Activated CD4-positive, alpha-beta T cell treated with anti-CD3 and anti-CD28 coated beads, Interleukin-10, Interleukin-2, amounts not matched to agents 100 ng/mL and 50 ng/mL, durations not matched to agents 16 hours and 8 hours (primary cell): ENCODE results near the gene LZTR1.
"Not testable (repeated sequence)": the region's sequence is repeated elsewhere in the genome, so short reads cannot be mapped to it uniquely, and the experiment has no call there.

ENCODE experiments used
- DNase-seq: peaks from one replicate; pipeline ENCODE4 v3.0.0-alpha.2; 2020

The LZTR1 gene

DNA sequence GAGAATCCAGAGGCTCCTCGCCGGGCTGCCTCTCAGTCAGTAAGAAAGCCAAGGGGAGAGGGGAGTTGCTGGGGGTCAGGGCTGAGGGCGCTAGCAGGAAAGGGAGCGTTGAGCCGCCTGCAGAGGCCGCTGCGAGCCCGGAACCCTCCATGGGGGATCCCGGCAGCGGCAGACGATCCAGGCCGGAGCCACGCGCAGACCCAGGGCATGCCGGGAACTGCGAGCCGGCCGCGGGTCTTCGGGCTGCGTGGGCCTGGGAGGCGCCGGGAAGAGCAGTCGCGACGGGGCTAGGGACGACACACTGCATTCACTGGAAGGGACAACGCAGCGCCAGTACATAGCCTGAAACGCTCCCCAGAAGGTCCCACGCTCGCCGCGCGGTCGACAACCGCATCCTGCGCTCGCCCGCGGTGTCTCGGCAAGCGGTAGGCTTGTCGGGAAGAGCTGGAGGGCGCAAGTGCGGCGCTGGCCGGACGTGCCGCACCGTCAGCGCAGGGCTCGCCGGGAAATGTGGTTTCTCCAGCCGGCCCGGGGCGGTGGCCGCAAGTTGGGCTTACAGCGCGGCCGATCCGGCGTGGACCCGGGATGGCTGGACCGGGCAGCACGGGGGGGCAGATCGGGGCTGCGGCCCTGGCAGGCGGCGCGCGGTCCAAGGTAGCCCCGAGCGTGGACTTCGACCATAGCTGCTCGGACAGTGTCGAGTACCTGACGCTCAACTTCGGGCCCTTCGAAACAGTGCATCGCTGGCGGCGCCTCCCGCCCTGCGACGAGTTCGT is at the start of gene LZTR1:
TSS of gene LZTR1 (plus strand) at position 511 of the 776 bp plus-strand sequence. CDS start at position 586, 75 bp downstream.
- peak; percentile 82 for DNase-seq

DNA sequence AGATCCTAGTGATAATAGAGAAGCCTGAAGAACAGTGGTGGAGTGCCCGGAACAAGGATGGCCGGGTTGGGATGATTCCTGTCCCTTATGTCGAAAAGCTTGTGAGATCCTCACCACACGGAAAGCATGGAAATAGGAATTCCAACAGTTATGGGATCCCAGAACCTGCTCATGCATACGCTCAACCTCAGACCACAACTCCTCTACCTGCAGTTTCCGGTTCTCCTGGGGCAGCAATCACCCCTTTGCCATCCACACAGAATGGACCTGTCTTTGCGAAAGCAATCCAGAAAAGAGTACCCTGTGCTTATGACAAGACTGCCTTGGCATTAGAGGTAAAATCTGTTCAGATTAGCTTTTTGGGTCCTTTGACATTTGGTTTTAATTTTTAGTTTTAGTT is 48.2 kb upstream of the LZTR1 start:
- no peak for DNase-seq

DNA sequence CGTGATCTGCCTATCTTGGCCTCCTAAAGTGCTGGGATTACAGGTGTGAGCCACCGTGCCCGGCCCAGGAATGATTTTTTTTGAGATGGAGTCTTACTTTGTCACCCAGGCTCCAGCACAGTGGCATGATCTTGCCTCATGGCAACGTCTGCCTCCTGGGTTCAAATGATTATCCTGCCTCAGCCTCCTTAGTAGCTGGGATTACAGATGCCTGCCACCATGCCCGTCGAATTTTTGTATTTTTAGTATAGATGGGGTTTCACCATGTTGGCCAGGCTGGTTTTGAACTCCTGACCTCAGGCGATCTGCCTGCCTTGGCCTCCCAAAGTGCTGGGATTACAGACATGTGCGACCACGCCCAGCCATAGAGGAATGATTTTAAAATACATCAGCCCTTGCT is 47.0 kb upstream of the LZTR1 start:
- DNase-seq: not testable (repeated sequence)

DNA sequence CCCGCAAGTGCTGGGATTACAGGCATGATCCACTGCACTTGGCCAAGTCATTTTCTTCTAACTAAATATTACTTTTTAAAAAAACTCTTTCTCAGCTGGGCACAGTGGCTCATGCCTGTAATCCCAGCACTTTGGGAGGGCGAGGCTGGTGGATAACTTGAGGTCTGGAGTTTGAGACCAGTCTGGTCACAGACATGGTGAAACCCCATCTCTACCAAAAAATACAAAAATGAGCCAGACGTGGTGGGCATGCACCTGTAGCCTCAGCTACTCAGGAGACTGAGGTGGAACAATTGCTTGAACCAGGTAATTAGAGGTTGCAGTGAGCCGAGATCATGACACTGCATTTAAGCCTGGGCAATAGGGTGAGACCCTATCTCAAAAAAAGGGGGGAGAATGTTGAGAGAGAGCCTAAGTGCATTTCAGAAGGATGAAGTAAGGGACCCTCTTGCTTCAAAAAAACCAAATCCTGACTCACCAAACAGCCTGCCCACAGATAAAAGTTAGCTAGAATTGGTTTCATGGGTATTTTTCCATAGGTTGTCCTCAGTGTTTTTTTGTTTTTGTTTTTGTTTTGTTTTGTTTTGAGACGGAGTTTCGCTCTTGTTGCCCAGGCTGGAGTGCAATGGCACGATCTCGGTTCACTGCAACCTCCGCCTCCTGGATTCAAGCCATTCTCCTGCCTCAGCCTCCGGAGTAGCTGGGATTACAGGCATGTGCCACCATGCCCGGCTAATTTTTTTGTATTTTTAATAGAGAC is 46.1 kb upstream of the LZTR1 start:
- DNase-seq: not testable (repeated sequence)

DNA sequence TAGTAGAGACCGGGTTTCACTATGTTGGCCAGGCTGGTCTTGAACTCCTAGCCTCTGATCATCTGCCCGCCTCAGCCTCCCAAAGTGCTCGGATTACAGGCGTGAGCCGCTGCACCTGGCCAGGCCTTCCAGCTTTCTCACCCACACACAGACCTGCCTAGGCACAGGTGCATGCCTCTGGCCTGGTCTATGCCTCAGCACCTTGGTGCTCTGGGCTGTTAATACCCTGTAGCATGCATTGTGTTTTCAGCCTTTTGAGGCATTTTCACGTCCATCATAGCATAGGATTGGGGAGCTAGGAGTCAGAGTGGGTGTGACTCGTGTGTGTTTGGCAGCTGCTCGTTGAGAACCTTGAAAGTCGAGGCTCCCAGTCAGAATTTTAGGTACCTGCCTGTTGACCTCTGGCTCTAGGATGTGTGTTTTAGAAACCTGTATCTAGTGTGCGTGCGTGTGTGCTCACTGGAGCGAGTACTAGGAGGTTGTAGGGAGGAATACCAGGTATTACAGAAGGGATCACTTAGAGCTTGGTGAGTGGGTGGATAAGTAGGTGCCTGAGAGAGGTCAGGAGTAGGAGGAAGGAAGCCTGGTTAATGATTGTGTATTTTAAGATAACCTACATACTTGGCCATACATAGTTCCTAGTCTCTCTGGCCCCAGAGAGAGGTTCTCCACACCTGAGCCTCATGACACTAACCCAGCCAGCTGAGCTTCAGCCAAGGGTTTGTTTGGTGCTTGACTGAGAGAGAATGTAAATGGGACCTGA is 44.9 kb upstream of the LZTR1 start:
- DNase-seq: no peak

DNA sequence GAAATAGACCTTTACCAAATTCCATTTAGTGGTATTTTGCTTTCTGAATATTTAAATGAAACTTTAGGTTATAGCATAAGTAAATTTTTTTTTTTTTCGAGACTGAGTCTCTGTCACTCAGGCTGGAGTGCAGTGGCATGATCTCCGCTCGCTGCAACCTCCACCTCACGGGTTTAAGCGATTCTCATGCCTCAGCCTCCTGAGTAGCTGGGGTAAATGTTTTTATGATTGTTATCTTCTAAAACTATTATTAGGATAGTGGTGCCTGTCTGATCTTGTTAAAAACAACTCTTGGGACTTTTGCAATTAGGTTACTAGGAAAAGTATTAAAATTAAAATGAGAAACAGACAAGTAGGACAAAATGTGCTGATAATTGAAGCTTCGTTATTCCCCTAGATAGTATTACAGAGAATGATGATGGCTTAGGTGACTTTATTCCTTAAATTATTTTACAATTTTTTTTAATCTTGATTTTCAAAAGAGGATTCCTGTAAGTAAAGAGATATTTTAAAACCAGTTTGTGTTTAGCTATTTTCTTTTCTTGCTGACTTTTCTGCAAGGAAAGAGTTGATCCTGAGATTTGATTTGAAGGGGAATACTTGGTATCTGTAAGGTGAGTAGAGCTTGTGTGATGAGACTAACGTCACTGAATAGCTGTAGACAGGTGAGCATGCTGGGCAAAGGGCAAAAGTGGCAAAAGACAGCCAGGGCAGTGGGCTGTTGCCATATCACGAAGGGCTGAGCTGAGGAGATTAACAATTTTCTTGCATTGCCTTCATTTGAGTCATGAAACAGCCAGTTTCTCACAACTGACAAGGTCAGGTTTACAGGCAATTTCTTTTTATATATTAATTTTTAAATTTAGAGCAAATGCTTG is 44.1 kb upstream of the LZTR1 start:
- no peak for DNase-seq

DNA sequence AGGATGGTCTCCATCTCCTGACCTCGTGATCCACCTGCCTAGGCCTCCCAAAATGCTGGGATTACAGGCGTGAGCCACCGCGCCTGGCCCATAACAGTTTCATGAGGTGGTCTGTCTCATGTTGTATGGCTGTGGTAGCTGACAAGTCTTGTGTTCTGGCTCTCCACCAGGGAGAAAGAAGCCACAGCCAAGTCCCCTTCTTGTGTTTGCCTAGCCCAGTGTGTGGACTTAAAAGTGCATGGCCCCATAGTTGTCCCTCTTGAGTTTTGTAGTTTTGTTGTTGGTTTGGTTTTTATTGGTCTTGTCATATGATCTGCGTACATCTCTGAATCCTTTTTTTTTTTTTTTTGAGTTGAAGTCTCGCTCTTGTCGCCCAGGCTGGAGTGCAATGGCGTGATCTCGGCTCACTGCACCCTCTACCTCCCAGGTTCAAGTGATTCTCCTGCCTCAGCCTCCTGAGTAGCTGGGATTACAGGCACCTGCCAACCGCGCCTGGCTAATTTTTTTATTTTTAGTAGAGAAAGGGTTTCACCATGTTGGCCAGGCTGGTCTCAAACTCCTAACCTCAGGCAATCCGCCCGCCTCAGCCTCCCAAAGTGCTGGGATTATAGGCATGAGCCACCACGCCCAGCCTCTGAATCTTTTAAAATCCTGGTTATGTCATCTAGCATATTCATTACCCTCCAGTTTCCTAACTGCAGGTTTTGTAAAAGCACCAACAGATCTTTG is 42.5 kb upstream of the LZTR1 start:
- not testable (repeated sequence) for DNase-seq

DNA sequence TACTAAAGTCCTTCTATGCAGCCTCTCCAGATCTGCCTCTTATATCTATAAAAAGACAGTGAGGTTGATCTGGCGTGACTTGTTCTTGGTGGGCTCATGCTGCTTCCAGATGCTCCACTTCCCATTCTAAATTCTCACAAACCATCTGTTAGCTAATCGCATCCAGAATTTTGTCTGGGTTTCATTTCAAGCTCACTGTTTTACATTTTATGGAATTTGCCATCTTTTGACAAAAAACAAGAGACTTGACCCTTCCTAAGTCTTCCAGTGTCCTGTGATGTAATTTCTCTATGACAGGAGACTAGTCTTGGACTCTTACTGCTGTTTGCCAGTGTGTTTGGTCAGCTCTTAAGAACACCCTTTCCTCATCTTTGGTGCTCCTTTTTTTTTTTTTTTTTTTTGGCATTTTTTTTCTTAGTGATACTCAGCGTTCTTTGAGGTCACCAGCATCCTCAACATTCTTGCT is 41.9 kb upstream of the LZTR1 start:
- no peak for DNase-seq

DNA sequence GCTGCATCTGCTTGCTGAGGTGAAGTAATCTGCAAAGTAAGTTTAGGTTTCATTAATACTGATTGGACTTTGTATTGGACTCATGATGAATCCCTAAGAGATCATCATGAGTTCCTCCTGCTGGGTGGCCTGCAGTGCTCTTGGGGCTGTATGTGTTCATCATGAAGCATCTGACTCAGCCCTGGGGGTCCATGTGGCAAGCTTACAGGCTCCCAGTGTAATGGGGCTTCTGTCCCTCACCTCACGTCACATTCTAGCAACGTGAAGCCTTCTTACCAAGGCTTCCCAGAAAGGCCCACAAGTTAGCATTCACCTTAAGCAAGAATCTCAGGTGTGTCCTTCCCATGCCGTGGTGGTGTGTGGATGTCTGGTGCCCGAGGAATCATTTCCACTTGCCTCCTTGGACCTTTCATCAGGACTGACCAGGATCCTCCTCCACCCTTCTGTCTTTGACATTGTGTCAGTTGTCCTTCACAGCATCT is 41.2 kb upstream of the LZTR1 start:
- DNase-seq: no peak

DNA sequence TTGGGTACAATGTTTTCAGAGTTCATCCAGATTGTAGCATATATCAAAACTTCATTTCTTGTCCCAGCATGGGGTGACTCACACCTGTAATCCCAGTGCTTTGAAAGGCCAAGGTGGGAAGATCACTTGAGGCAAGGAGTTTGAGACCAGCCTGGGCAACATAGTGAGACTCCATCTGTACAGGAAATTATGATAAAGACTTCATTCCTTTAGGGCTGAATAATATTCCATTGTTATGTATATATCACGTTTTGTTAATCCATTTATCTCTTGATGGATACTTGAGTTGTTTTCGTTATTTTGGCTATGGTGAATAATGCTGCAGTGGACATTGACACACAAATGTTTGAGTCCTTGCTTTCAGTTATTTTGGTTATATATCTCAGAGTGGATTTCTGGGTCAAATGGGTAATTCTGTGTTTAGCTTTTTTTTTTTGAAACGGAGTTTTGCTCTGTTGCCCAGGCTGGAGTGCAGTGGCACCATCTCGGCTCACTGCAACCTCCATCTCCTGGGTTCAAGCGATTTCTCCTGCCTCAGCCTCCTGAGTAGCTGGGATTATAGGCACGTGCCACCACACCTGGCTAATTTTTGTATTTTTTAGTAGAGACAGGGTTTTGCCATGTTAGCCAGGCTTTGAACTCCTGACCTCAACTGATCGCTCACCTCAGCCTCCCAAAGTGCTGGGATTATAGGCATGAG is 39.7 kb upstream of the LZTR1 start:
- not testable (repeated sequence) for DNase-seq

DNA sequence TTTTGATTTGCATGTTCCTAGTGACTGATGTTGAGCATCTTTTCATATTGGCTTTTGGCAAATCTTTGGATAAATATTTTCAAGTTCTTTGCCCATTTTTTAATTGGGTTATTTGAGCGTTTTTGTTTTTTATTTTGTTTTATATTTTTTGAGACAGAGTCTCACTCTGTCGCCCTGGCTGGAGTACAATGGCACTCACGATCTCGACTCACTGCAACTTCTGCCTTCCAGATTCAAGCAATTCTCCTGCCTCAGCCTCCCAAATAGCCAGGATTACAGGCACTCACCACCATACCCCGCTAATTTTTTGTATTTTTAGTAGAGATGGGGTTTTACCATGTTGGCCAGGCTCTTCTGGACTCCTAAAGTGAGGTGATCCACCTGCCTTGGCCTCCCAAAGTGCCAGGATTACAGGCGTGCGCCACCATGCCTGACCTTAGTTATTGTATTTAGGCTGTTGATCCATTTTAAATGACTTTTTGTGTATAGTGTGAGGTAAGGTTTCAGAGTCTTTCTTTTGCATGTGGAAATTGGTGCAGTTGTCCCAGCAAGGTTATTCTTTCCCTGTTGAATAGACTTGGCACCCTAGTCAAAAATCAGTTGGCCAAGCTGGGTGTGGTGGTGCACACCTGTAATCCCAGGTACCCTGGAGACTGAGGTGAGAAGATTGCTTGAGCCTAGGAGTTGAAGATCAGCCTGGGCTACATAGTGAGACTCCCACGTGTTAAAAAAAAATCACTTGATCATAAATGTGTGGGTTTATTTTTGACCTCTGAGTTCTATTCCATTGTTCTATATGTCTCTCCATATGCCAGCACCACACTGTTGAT is 38.8 kb upstream of the LZTR1 start:
- DNase-seq: no peak

DNA sequence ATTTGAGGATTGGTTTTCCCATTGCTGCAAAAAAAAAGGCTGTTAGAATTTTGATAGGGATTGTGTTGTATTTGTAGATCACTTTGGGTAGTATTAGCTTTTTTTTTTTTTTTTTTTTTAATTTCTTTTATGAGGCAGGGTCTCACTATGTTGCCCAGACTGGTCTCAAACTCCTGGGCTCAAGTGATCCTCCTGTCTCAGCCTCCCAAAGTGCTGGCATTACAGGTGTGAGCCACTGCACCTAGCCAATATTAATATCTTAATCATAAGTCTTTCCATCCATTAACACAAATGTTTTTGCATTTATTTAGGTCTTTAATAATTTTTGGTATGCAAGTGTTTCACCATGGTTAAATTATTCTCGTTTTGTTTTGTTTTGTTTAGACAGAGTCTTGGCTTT is 38.1 kb upstream of the LZTR1 start:
- no peak for DNase-seq

DNA sequence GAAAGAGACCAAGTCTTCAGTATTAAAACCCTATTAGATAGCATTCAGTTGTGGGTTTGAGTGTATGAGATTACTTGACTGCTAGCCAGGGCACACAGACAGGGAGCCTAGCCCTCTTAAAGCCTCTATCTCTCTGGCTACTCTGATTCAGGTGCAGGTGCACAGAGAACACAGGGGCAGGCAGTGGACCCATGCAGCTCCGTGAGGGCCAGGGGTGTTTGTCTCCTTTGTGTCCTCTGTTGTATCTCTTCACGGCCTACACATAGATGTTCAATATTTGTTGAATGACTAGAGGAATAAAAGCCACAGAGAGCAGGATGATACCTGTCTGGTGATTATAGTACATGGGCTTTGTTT is 36.5 kb upstream of the LZTR1 start:
- no peak for DNase-seq

DNA sequence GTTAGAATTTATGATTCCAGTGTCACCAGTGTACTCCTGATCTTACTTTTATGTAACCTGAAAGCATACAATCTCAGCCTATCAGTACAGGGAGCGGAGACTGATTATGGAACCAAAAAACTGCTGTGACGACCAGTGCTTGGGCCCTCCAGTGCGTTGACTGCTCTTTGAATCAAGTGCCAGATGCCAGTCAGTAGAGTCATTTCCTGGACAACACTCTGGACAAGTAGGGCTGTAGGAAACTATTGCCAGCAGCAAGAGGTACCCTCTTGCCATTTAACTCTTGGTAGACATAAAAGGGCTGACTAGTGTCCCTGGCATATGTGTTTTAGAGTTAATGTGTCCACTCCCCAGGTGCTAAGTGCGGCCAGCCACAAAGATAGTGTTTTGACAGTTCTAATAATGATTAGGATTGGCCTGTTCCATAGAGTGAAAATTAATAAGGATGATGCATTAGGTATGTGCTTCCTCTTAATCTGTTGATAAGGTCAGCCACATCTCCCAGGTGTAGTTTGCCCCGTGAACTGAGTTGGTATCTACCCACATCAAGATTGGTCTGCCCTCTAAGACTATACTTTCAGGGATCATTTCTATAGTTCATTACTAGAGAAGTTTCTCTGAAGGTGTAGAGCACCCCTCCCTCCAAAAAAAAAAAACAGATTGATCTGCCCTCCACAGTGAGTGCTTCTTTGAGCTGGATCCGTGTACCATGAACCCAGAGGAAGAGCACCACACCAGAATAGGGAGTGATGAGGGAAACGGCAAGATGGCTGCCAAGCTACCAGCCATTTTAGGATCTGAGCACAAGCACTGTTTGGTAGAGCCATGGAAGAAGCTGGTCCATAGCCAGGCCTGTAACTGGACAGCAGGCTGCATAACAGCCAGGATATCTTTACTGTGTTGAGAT is 35.8 kb upstream of the LZTR1 start:
- no peak for DNase-seq

DNA sequence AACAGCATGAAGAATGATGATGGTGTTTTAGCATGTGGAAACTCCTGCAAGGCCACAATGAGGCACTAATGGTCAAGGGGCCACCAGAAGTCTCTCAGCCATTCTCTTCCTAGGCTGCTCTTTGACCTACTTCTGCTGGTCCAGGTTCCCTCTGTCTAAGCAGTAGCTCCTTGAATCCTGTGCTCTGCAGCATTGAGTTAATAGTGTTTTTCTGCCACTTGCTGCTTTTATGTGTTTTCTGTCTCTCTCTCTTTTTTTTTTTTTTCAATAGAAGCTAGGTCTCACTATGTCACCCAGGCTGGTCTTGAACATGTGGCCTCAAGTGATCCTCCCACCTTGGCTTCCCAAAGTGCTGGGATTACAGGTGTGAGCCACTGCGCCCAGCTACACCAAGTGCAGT is 35.1 kb upstream of the LZTR1 start:
- DNase-seq: no peak

DNA sequence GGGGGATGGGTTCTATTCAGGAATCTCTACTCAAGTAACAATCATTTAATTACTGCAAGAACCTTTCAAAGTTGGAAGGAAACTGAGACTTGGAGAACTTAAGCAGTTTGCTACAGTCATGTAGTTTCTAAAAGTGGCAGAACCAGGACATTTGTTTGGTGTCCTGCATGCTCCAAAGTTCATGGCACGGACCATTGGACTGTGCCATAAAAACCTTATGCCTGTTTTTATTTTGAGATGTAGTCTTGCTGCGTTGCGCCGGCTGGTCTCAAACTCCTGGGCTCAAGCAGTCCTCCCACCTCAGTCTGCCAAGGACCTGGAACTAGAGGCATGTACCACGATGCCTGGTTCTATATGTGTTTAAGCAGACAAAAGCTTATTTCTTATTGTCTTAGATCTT is 33.6 kb upstream of the LZTR1 start:
- DNase-seq: no peak

DNA sequence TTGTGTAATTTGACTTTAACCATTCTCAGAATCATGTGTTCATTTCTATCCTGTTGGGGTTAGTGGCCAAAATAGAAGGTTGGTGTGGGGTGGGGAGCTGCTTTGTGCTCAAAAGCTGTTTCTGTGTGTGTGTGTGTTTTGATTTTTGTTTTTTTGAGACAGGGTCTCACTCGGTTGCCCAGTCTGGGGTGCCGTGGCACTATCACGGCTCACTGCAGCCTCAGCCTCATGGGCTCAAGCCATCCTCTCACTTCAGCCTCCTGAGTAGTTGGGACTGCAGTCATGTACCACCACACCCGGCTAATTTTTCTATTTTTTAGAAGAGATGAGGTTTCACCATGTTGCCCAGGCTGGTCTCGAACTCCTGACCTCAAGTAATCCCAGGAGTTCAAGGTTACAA is 33.1 kb upstream of the LZTR1 start:
- no peak for DNase-seq

DNA sequence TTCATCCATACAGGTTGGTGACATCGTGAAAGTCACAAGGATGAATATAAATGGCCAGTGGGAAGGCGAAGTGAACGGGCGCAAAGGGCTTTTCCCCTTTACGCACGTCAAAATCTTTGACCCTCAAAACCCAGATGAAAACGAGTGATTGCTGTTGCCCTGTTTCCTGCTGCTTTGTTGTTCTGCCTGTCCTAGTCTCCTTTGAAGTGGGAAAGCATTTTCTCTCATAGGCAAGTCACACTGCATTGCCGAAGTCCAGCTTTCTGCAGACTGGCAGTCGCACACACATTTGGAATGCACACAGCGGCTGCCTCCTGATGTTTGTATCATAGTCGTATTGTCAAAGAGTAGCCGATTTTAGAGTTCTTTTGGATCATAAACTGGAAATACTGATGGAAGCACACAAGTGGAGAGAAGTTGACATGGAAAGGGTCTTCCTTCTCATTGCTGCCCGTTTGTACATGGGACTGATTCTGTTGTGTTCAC is 32.4 kb upstream of the LZTR1 start:
- no peak for DNase-seq
